ENCODE measurements around the gene SRSF3. TPM values are rescaled to one million over a fixed set of nuclear protein-coding genes. Genes with fewer than 3 reads are reported as not detected.

Gene SRSF3
- total and polyA plus RNA-seq, 9 of the 15 experiments (the other 6 are each of a cell fraction or from before 2014, with no cell fraction given): 337 to 1,200 (median 518) TPM

- TF ChIP-seq ZBTB40 (IDR thresholded peaks at IDR 0.05): 0 out of 2 replicates have a peak, but pooled peaks have one; percentile 50
- no peak for TF ChIP-seq ZBTB40 (CRISPR knock-in tag; IDR thresholded peaks at IDR 0.05)
- TF ChIP-seq ZFP30 (CRISPR knock-in tag; IDR thresholded peaks at IDR 0.05; ENCODE audit: borderline replicate concordance): no peak
- TF ChIP-seq, protein P1, sequence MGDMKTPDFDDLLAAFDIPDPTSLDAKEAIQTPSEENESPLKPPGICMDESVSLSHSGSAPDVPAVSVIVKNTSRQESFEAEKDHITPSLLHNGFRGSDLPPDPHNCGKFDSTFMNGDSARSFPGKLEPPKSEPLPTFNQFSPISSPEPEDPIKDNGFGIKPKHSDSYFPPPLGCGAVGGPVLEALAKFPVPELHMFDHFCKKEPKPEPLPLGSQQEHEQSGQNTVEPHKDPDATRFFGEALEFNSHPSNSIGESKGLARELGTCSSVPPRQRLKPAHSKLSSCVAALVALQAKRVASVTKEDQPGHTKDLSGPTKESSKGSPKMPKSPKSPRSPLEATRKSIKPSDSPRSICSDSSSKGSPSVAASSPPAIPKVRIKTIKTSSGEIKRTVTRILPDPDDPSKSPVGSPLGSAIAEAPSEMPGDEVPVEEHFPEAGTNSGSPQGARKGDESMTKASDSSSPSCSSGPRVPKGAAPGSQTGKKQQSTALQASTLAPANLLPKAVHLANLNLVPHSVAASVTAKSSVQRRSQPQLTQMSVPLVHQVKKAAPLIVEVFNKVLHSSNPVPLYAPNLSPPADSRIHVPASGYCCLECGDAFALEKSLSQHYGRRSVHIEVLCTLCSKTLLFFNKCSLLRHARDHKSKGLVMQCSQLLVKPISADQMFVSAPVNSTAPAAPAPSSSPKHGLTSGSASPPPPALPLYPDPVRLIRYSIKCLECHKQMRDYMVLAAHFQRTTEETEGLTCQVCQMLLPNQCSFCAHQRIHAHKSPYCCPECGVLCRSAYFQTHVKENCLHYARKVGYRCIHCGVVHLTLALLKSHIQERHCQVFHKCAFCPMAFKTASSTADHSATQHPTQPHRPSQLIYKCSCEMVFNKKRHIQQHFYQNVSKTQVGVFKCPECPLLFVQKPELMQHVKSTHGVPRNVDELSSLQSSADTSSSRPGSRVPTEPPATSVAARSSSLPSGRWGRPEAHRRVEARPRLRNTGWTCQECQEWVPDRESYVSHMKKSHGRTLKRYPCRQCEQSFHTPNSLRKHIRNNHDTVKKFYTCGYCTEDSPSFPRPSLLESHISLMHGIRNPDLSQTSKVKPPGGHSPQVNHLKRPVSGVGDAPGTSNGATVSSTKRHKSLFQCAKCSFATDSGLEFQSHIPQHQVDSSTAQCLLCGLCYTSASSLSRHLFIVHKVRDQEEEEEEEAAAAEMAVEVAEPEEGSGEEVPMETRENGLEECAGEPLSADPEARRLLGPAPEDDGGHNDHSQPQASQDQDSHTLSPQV (IDR thresholded peaks at IDR 0.05): 0 out of 2 replicates have a peak, but pooled peaks have one; percentile 22
- peak; percentile 41 for TF ChIP-seq RFX1 (IDR thresholded peaks at IDR 0.05)
- TF ChIP-seq CEBPG (CRISPR knock-in tag; IDR thresholded peaks at IDR 0.05): no peak; the same call in 1 of the 2 replicates
- peak; percentile 86 to 88 for TF ChIP-seq CEBPG (tag; conservative IDR thresholded peaks at IDR 0.05 in 1 of 2, IDR thresholded peaks at IDR 0.05 in 1 of 2)
- no peak for TF ChIP-seq CHAMP1 (IDR thresholded peaks at IDR 0.05)
- TF ChIP-seq NFATC3 (IDR thresholded peaks at IDR 0.05): 0 out of 2 replicates have a peak, but pooled peaks have one; percentile 51
- peak; percentile 23 for TF ChIP-seq POLR2B (IDR thresholded peaks at IDR 0.05; ENCODE audit: low read depth, partially characterized antibody)
- TF ChIP-seq EZH2 (IDR thresholded peaks at IDR 0.05; ENCODE audit: borderline replicate concordance, low read depth, low read length): no peak
Observed at GRCh38 chr6:36594816-36595643, 868 bp downstream of the SRSF3 start (continued).
